ENCODE measurements around the gene TBC1D21.

- TF ChIP-seq, protein P1, sequence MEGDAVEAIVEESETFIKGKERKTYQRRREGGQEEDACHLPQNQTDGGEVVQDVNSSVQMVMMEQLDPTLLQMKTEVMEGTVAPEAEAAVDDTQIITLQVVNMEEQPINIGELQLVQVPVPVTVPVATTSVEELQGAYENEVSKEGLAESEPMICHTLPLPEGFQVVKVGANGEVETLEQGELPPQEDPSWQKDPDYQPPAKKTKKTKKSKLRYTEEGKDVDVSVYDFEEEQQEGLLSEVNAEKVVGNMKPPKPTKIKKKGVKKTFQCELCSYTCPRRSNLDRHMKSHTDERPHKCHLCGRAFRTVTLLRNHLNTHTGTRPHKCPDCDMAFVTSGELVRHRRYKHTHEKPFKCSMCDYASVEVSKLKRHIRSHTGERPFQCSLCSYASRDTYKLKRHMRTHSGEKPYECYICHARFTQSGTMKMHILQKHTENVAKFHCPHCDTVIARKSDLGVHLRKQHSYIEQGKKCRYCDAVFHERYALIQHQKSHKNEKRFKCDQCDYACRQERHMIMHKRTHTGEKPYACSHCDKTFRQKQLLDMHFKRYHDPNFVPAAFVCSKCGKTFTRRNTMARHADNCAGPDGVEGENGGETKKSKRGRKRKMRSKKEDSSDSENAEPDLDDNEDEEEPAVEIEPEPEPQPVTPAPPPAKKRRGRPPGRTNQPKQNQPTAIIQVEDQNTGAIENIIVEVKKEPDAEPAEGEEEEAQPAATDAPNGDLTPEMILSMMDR (conservative IDR thresholded peaks at IDR 0.05; ENCODE audit: low read depth, low read length), result no peak
- no peak for TF ChIP-seq EZH2 (IDR thresholded peaks at IDR 0.05; ENCODE audit: borderline replicate concordance, low read depth, low read length, poor library complexity, severe bottlenecking)
Measured at GRCh38 chr15:73870700-73871408, 2.5 kb upstream of the TBC1D21 start.

Measured in A673 (cell line).